COLO668 (cell line): ENCODE measurements around the gene GRPEL1.

Source experiments
- DNase-seq: peaks from one replicate; lab custom pipeline; 2025; ENCODE audit not compliant: unreplicated experiment; lab: John Stamatoyannopoulos, UW

GRPEL1 gene

GRCh38 chr4:7045961-7046921, 21.6 kb downstream of the GRPEL1 start:
- no peak for DNase-seq

- DNase-seq = no peak
These were observed 22.3 kb downstream of the GRPEL1 start for GRCh38 chr4:7045553-7045952.

GRCh38 chr4:7044137-7044930, 23.5 kb downstream of the GRPEL1 start:
- no peak for DNase-seq

GRCh38 chr4:7043284-7044136, 24.4 kb downstream of the GRPEL1 start, which contains the start of gene TADA2B:
TADA2B (plus strand) TSS chr4:7043372; CDS start chr4:7043580, 208 bp downstream.
- peak; percentile 62 for DNase-seq

GRCh38 chr4:7042503-7043283, 25.2 kb downstream of the GRPEL1 start:
- peak; percentile 99 for DNase-seq

- DNase-seq = peak; percentile 42
These were observed 25.9 kb downstream of the GRPEL1 start for GRCh38 chr4:7041801-7042502.

- no peak for DNase-seq
These were observed 26.6 kb downstream of the GRPEL1 start for GRCh38 chr4:7041246-7041645.

- no peak for DNase-seq
These were observed 27.1 kb downstream of the GRPEL1 start for GRCh38 chr4:7040765-7041164.

- no peak for DNase-seq
These were observed 30.4 kb downstream of the GRPEL1 start for GRCh38 chr4:7037425-7037824.

GRCh38 chr4:7034262-7035081, 33.4 kb downstream of the GRPEL1 start:
- peak; percentile 78 for DNase-seq

GRCh38 chr4:7032596-7032995, 35.3 kb downstream of the GRPEL1 start:
- no peak for DNase-seq

GRCh38 chr4:7031558-7032449, 36.1 kb downstream of the GRPEL1 start:
- DNase-seq = no peak

- DNase-seq = no peak
These were observed 37.0 kb downstream of the GRPEL1 start for GRCh38 chr4:7030856-7031255.

GRCh38 chr4:7029921-7030320, 37.9 kb downstream of the GRPEL1 start:
- no peak for DNase-seq

GRCh38 chr4:7029212-7029611, 38.7 kb downstream of the GRPEL1 start:
- no peak for DNase-seq

GRCh38 chr4:7027913-7028312, 40.0 kb downstream of the GRPEL1 start:
- no peak for DNase-seq

GRCh38 chr4:7027284-7027683, 40.6 kb downstream of the GRPEL1 start:
- no peak for DNase-seq

- no peak for DNase-seq
These were observed 41.8 kb downstream of the GRPEL1 start for GRCh38 chr4:7026107-7026506.
